Fibroblast of lung (primary cell): Measurements from ENCODE around the gene GBP6. TPM values are rescaled to one million over a fixed set of nuclear protein-coding genes. Genes with fewer than 3 reads are reported as not detected.

Experiments
- DNase-seq, 2 donors: peaks; one replicate each; pipeline versions ENCODE4 v3.0.0 to v3.0.0-alpha.2; 2010; ENCODE audit warnings: low read depth in 2 of 2
- H2AFZ ChIP-seq: 2 replicates; pipeline ENCODE4 v1.5.1; 2012; ENCODE audit warnings: low read length, control low read depth, inconsistent platforms
- H3K27ac ChIP-seq: 2 replicates; pipeline ENCODE4 v1.5.1; 2011; ENCODE audit warnings: low read length, control low read depth; ENCODE audit not compliant: insufficient read depth
- H3K27me3 ChIP-seq: 2 replicates; pipeline ENCODE4 v1.5.1; 2011; ENCODE audit warnings: mild to moderate bottlenecking, low read length; ENCODE audit not compliant: control insufficient read depth, insufficient read depth
- H3K36me3 ChIP-seq: 2 replicates; pipeline ENCODE4 v1.5.1; 2011; ENCODE audit warnings: low read length; ENCODE audit not compliant: control insufficient read depth, insufficient read depth
- H3K4me1 ChIP-seq: 2 replicates; pipeline ENCODE4 v1.5.1; 2011; ENCODE audit warnings: low read length; ENCODE audit not compliant: control insufficient read depth, insufficient read depth; ENCODE audit errors: extremely low read depth
- H3K4me2 ChIP-seq: 2 replicates; pipeline ENCODE4 v1.5.1; 2011; ENCODE audit warnings: low read length, control low read depth; ENCODE audit not compliant: insufficient read depth; ENCODE audit errors: extremely low read depth
- H3K4me3 ChIP-seq, 4 experiments: fragments of 200-600 bp in 1 of 4; sonication (generic) in 1 of 4; replicated peaks in 1 of 4; 2 replicates each; pipeline ENCODE4 v1.5.1; 2011 to 2016; ENCODE audit warnings: low read length in 4 of 4, low read depth in 3 of 4, mild to moderate bottlenecking in 3 of 4, control low read depth in 2 of 4, inconsistent platforms in 1 of 4, mixed read lengths in 1 of 4; ENCODE audit not compliant: insufficient read depth in 1 of 4; ENCODE audit errors: control extremely low read depth in 1 of 4
- H3K79me2 ChIP-seq: 2 replicates; pipeline ENCODE4 v1.5.1; 2012; ENCODE audit warnings: mild to moderate bottlenecking, low read length, inconsistent platforms; ENCODE audit not compliant: control insufficient read depth, insufficient read depth
- H3K9ac ChIP-seq: 2 replicates; pipeline ENCODE4 v1.5.1; 2011; ENCODE audit warnings: mild to moderate bottlenecking, low read length, control low read depth; ENCODE audit not compliant: insufficient read depth
- H3K9me3 ChIP-seq: 2 replicates; pipeline ENCODE4 v1.5.1; 2012; ENCODE audit warnings: low read depth, low read length; ENCODE audit not compliant: control insufficient read depth, insufficient read depth
- H4K20me1 ChIP-seq: 2 replicates; pipeline ENCODE4 v1.5.1; 2011; ENCODE audit warnings: low read length; ENCODE audit not compliant: control insufficient read depth, insufficient read depth; ENCODE audit errors: extremely low read depth
- EZH2 ChIP-seq: IDR thresholded peaks from 2 replicates; pipeline ENCODE4 v1.5.1; 2012; ENCODE audit warnings: low read length, control low read depth, mild to moderate bottlenecking; ENCODE audit errors: missing control alignments
- polyA plus RNA-seq, 2 donors: library from polyadenylated mRNA; depleted of rRNA in 1 of 2; stranded (reverse) in 1 of 2; unstranded in 1 of 2; fragments of >200 nt; gene quantifications; 2 replicates each; pipeline ENCODE4 v1.2.1, GENCODE V29; 2011 to 2012; ENCODE audit warnings: missing spikeins in 1 of 2
- total RNA-seq: library from RNA; depleted of rRNA; stranded (reverse); fragments of >200 nt; gene quantifications from 2 replicates; pipeline ENCODE4 v1.2.1, GENCODE V29; 2014
- TF ChIP-seq, protein P1 (sequence below), 2 donors: IDR thresholded peaks in 1 of 2; conservative IDR thresholded peaks in 1 of 2; 1 replicate in 1 of 2; 2 replicates in 1 of 2; pipeline ENCODE4 v1.5.1; 2011 to 2012; ENCODE audit warnings: low read length in 2 of 2, control low read depth in 1 of 2, inconsistent platforms in 1 of 2, low read depth in 1 of 2, mild to moderate bottlenecking in 1 of 2

GBP6 gene
- total and polyA plus RNA-seq, 2 donors (not counting 1 experiment from before 2014, with no cell fraction given), result under 0.01 to 0.03 TPM

DNA sequence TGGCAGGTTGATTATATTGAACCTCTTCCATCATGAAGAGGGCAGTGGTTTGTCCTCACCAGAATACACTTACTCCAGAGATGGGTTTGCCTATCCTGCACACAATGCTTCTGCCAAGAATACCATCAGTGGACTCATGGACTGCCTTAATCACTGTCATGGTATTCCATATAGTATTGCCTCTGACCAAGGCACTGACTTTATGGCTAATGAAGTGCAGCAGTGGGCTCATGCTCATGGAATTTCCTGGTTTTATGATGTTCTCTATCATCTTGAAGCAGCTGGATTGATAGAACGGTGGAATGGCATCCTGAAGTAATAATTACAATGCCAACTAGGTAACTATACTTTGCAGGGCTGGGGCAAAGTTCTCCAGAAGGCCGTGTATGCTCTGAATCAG lies 16.6 kb upstream of the GBP6 start:
- no peak overlapping the region for H2AFZ ChIP-seq
- TF ChIP-seq EZH2, result no peak
- TF ChIP-seq, protein P1, sequence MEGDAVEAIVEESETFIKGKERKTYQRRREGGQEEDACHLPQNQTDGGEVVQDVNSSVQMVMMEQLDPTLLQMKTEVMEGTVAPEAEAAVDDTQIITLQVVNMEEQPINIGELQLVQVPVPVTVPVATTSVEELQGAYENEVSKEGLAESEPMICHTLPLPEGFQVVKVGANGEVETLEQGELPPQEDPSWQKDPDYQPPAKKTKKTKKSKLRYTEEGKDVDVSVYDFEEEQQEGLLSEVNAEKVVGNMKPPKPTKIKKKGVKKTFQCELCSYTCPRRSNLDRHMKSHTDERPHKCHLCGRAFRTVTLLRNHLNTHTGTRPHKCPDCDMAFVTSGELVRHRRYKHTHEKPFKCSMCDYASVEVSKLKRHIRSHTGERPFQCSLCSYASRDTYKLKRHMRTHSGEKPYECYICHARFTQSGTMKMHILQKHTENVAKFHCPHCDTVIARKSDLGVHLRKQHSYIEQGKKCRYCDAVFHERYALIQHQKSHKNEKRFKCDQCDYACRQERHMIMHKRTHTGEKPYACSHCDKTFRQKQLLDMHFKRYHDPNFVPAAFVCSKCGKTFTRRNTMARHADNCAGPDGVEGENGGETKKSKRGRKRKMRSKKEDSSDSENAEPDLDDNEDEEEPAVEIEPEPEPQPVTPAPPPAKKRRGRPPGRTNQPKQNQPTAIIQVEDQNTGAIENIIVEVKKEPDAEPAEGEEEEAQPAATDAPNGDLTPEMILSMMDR (conservative IDR thresholded peaks at IDR 0.05 in 1 of 2, IDR thresholded peaks at IDR 0.05 in 1 of 2; ENCODE audit: low read depth in 1 of 2, low read length in 2 of 2), result no peak
- H3K4me1 ChIP-seq, result no peaks in the 10 kb centered on the region
- H3K36me3 ChIP-seq, result no peaks in the 10 kb centered on the region
- no peaks in the 10 kb centered on the region for H4K20me1 ChIP-seq
- H3K4me2 ChIP-seq, result no peak overlapping the region
- no peak overlapping the region for H3K9ac ChIP-seq
- H3K4me3 ChIP-seq, result no peak overlapping the region
- no peaks in the 10 kb centered on the region for H3K9me3 ChIP-seq
- DNase-seq, result no peak
- H3K79me2 ChIP-seq, result no peaks in the 10 kb centered on the region
- no peaks in the 10 kb centered on the region for H3K27me3 ChIP-seq
- H3K27ac ChIP-seq, result no peak overlapping the region

DNA sequence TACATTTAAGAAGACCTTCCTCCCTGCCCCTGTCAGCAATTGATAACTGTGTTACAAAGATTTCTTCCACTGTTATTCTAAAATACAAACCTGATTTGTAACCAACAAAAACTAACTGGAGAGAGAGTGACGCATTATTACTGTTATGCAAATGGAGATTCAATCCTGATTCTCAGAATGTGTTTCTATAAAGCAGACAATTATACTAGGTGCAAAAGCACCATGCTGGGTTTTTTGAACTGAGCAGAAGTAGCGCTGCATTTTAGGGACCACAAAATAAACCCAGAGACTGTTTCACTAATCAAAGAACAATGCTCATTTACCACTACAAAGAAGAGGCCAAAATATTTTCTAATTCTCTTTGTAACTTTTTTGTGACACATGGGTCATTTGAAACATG lies 13.6 kb upstream of the GBP6 start:
- H3K4me1 ChIP-seq, result no peaks in the 10 kb centered on the region

DNA sequence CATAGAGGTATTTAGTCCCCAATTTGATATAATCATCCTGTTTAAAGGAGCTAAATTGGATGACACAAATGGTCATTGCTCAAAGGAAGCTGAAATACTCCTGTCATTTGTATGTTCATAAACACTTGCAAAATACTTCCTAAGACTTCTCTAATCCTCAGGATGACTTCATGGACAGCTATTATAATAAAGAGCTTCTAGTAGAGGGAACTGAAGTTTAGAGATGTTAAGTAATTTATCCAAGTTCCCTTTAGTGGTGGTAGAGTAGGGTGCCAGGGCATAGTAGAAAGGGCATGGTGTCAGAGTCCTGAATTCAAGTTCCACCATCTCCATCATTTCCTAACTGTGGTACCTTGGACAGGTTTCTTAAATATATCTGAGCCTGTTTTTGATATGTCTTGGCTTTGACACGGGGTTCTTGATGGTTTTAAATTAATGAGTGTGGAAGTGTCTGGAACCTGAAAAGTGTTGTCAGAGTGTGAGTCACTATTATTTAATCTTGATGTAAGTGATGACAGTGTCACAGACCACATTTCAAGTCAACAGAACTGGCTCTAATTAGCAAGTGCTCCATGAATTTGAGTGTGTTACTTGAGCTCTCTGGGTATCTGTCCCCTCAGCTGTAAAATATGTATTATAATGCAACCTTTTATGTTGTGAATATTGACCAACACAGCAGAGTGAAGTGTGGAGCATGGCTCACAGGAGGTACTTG lies 12.1 kb upstream of the GBP6 start:
- H2AFZ ChIP-seq, result no peak overlapping the region

More for the DNA sequence above, 13.6 kb upstream of the GBP6 start:
- no peak overlapping the region for H2AFZ ChIP-seq
- H3K9ac ChIP-seq, result no peak overlapping the region
- no peak for DNase-seq
- TF ChIP-seq, protein P1 (conservative IDR thresholded peaks at IDR 0.05 in 1 of 2, IDR thresholded peaks at IDR 0.05 in 1 of 2; ENCODE audit: low read depth in 1 of 2, low read length in 2 of 2), result no peak
- TF ChIP-seq EZH2, result no peak
- H3K4me3 ChIP-seq, result no peak overlapping the region
- H3K36me3 ChIP-seq, result no peaks in the 10 kb centered on the region
- H3K9me3 ChIP-seq, result no peaks in the 10 kb centered on the region
- no peaks in the 10 kb centered on the region for H3K27me3 ChIP-seq
- no peaks in the 10 kb centered on the region for H4K20me1 ChIP-seq
- no peak overlapping the region for H3K4me2 ChIP-seq
- no peak overlapping the region for H3K27ac ChIP-seq
- no peaks in the 10 kb centered on the region for H3K79me2 ChIP-seq

More for the DNA sequence above, 12.1 kb upstream of the GBP6 start:
- Histone ChIP-seq H3K27ac (no peak overlapping the region), H3K79me2 (no peaks in the 10 kb centered on the region), H3K27me3 (no peaks in the 10 kb centered on the region), H3K36me3 (no peaks in the 10 kb centered on the region), H3K4me3 (no peak overlapping the region), H4K20me1 (no peaks in the 10 kb centered on the region), H3K4me2 (no peak overlapping the region), H3K4me1 (no peaks in the 10 kb centered on the region), H3K9me3 (no peaks in the 10 kb centered on the region), H3K9ac (no peak overlapping the region)
- no peak for TF ChIP-seq EZH2
- TF ChIP-seq, protein P1 (conservative IDR thresholded peaks at IDR 0.05 in 1 of 2, IDR thresholded peaks at IDR 0.05 in 1 of 2; ENCODE audit: low read depth in 1 of 2, low read length in 2 of 2), result no peak
- DNase-seq, result no peak
